Neural progenitor cell (in vitro differentiated cells): ENCODE data around the gene ATXN7L1.

Source experiments
- EZH2 ChIP-seq: fragments of 200-600 bp; sonication (generic); IDR thresholded peaks from 2 replicates; pipeline ENCODE4 v1.6.1; 2017; ENCODE audit warnings: antibody characterized with exemption, mild to moderate bottlenecking, moderate library complexity
- TF ChIP-seq, protein P1 (sequence below): fragments of 200-600 bp; sonication (generic); IDR thresholded peaks from 2 replicates; pipeline ENCODE4 v1.5.1; 2017; ENCODE audit warnings: antibody characterized with exemption, mild to moderate bottlenecking

- TF ChIP-seq, protein P1, sequence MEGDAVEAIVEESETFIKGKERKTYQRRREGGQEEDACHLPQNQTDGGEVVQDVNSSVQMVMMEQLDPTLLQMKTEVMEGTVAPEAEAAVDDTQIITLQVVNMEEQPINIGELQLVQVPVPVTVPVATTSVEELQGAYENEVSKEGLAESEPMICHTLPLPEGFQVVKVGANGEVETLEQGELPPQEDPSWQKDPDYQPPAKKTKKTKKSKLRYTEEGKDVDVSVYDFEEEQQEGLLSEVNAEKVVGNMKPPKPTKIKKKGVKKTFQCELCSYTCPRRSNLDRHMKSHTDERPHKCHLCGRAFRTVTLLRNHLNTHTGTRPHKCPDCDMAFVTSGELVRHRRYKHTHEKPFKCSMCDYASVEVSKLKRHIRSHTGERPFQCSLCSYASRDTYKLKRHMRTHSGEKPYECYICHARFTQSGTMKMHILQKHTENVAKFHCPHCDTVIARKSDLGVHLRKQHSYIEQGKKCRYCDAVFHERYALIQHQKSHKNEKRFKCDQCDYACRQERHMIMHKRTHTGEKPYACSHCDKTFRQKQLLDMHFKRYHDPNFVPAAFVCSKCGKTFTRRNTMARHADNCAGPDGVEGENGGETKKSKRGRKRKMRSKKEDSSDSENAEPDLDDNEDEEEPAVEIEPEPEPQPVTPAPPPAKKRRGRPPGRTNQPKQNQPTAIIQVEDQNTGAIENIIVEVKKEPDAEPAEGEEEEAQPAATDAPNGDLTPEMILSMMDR, result no peak
- no peak for TF ChIP-seq EZH2
These were observed 252.5 kb downstream of the ATXN7L1 start for GRCh38 chr7:105623906-105624305.
